NCI-H524 treated with DMSO at 0.1 percent for 48 hours (cell line): Measurements from ENCODE around the gene SMCHD1.
"Not testable (repeated sequence)": the region's sequence is repeated elsewhere in the genome, so short reads cannot be mapped to it uniquely, and the experiment has no call there.

Source experiments
- DNase-seq: peaks from one replicate; lab custom pipeline; 2025; lab: John Stamatoyannopoulos, UW

SMCHD1 gene

DNA sequence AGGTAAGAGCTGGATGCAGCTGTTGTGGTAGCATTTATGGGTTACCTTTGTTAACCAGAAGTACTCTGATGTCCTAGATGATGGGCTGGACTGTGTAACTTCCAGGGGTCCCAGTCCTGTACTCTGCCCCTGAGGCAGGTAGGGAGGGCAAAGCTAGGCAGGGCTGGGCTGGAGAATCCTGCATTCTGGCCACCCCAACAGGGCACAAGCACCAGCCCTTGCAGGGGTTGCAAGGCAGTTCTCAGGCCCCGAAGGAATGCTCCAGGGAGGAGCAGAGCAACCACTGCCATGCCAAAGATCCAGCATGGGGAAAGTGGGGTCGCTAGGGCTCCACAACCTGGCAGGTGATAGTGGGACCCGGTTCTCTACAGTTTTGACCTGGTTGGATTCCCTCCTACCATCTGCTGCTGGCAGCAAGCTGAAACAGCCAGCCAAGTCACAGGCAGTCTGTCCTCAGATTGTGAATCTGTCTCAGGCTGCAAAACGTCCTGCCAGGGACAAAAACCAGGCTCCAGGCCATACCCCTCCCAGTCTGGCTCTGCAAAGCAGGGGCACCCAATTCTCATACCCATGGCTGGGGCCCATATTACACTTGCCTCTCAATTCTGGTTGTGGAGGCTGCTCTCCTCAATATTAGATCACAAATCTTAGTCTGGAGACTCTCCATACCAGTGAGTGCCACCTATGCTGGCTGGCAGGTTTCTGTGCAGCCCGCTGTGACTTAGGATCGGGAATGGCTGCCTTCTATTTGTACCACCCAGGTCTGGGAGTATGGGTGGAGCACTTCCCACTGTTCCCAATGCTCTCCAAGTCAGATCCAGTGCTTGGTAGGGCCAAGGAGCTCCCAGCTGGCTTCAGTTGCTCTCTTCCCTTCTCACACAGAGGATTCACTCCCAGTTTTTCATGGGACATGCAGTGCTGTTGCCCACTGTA lies 61.1 kb downstream of the SMCHD1 start:
- DNase-seq = no peak

DNA sequence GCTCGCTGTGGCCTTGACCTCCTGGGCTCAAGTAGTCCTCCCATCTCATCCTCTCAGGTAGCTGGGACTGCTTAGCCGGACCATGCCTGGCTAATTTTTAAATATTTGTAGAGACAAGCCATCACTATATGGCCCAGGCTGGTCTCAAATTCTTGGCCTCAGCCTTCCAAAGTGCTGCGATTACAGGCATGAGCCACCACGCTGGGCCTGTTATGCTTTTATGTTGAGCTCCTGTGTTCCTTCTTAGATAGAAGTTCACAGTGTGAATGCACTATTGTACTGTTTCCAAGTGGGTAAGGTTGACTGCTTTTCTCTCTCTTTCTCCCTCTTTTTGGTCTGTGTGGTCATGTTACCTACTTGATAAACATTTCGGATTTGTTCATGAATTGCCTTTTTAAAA lies 61.9 kb downstream of the SMCHD1 start:
- DNase-seq = no peak

DNA sequence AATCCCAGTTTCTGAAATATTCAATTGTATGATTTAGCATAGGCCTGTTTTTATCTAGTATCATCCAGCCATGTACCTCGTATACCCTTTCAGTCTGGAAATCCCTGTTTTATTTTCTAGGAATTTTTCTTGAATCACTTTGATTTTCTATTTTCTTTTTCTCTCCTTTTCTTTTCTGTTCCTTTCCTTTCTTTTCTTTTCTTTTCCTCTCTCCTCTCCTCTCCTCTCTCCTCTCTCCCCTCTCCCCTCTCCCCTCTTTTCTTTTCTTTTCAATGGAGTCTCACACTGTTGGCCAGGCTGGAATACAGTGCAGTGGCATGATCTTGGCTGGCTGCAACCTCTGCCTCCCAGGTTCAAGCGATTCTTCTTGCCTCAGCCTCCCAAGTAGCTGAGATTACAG lies 63.5 kb downstream of the SMCHD1 start:
- no peak for DNase-seq

DNA sequence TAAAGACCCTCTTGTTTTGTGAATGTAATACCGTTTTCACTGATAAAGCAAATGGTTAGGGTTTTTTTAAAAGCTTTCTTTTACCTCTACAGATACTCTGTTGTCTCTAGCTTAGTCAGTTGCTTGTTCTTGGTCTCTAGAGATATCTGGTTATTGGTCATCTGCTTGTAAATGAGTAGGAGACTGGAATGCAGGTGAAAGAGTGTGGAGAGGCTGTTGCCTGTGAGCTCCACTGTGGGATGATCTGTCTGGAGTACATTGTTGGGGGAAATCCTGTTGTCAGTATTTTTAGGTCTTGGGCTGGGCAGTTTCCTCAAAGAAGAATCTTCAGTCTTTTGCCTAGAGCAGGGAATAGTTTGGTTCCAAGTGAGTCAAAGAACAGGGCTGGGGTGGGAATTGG lies 67.7 kb downstream of the SMCHD1 start:
- DNase-seq = no peak

DNA sequence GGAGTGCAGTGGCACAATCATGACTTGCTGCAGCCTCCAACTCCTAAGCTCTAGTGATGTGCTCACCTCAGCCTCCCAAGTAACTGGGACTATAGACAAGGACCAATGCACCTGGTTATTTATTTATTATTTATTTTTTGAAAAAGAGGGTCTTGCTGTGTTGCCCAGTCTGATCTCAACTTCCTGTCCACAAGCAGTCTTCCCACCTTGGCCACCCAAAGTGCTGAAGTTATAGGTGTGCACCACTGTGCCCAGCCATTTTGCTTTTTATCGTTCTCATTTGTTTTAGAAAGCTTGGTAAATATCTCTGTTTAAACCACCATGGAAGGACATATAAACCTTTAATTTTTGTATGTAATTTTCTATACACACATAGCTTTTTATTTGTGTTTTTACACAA lies 74.2 kb downstream of the SMCHD1 start:
- DNase-seq = no peak

DNA sequence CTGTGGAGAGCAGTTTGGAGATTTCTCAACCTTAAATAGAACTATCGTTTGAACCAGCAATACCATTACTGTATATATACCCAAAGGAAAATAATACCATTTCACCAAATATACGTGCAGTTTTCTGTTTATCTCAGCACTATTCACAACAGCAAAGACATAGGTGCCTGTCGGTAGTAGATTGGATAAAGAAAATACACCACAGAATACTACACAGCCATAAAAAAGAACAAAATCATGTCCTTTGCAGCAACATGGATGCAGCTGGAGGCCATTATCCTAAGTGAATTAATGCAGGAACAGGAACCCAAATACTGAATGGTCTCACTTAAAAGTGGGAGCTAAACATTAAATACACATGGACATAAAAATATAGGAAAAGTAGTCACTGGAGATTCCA lies 81.3 kb downstream of the SMCHD1 start:
- DNase-seq = no peak

DNA sequence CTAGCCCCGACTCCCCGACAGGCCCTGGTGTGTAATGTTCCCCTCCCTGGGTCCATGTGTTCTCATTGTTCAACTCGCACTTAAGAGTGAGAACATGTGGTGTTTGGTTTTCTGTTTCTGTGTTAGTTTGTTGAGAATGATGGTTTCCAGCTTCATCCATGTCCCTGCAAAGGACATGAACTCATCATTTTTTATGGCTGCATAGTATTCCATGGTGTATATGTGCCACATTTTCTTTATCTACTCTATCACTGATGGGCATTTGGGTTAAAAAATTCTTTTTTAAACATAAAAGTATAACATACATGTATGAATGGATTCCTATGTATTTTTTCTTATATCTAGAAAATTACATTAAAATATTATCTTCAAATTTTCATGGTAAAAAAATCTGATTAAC lies 84.6 kb downstream of the SMCHD1 start:
- DNase-seq = not testable (repeated sequence)

DNA sequence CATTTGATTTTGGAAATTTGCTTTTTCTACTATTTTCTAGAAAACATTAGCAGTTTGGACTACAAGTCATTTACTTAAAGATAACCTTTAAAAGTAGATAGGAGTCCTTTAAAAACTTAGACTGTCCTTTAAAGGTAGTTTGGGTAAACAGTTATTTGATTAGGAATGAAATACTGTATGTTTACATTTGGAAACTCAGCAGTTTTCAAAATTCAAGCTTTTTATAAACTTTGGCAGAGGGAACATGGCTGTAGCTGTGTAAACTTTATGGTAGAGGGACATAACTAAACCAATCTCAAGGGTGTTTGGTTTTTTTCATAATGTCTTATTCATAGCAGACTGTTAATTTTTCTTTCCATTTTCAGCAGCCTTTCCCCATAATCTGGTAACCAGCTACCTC lies 90.7 kb downstream of the SMCHD1 start:
- DNase-seq = no peak

DNA sequence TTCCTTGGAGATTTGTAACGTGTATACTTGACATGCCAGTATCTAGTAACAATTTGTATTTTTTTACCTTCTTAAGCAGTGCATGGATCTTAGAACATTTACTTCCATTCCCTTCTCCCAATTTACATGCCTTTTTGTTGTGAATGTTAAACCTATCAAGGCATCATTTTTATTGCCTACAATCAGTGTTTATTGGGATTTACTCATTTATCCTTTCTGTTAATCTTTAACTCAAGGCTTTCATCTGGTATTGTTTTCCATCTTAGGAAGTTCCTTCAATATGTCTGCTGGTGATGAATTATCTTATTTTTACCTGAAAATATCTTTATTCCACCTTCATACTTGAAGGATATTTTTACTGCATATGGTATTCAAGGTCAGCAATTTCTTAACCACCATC lies 102.8 kb downstream of the SMCHD1 start:
- no peak for DNase-seq

DNA sequence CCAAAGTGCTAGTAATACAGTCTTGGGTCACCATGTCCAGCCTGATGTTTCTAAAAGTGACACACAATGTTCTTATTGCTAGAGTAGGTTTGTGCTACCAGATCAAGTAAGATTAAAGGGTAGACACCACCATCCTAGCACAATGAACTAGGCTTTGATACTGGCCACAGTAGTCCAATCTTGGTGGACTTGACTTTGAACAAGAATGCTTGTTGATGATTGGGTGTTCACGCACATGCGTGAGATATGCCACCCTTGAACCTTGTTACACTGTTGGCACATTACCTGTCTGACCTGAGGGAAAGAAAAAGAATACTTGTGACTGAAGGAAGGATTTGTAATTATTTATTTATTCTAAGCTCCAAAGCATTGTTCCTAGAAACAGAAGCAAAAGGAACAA lies 119.1 kb downstream of the SMCHD1 start:
- DNase-seq = no peak

DNA sequence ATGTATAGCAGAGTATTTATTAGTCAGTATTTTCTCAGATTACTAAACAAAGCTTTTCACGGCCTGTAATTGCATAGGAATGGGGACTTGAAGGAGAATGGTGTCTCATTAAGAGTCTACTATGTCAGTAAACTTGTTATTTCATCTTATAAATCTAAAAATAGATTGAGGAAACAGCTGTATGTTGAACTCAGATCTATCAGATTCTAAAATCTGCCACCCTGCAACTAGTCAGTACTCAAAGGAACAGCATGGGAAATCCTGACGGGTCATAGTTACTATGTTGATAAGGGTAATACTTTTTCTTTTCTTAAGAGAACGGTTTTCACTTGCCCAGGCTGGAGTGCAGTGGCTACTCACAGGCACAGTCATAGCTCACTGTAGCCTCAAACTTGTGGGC lies 121.1 kb downstream of the SMCHD1 start:
- DNase-seq = no peak

DNA sequence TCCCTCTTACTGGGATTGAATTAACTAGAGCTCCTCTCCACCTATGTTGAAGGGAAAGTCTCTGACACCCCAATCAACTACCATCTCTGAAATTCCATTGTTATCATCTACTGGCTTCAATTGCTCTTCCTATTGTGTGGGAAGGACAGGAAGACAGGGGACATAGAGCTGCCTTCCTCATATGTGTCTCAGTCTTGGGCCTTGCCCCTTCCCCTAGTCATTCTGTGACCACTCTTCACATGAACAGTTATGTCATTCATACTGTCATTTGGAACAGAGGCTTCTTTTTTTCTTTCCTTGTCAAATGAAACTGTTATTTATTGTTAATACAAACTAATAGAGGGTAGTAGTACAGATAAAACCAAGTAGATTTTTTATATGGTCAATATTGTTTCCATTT lies 121.7 kb downstream of the SMCHD1 start:
- DNase-seq = no peak

DNA sequence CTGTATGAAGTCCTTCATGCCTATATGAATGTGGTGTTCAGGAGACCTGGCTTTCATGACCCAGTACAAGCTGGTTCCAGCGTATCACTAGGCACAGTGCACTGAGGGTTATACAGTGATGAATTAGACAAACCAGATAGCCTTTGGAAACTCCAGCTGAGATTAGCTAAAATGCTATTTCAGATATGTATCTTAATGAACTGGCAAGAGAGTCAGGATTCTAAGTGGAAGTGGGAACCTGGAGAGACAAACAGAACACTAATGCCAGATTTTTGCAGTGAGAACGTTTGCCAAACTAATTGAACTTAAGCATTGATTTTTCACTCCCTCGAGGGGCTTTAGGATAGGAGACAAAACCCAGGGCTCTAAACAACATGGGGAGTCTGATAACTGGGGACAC lies 125.2 kb downstream of the SMCHD1 start:
- no peak for DNase-seq

DNA sequence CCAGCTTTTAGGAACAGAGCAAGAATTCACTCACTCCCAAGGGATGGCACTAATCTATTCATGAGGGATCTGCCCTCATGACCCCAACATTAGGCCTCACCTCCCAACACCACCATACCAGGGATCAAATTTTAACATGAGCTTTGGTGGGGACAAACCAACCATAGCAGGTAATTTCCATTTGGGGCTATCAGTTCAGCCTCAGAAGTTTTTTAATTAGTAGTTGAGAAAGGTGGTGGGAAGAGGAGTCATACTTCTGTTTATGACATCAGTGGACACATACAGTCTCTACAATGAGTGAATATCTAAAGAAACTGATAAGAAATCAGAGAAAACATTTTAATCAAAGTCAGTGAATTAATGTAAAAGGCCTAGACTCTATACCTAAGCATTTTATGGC lies 131.7 kb downstream of the SMCHD1 start:
- no peak for DNase-seq

DNA sequence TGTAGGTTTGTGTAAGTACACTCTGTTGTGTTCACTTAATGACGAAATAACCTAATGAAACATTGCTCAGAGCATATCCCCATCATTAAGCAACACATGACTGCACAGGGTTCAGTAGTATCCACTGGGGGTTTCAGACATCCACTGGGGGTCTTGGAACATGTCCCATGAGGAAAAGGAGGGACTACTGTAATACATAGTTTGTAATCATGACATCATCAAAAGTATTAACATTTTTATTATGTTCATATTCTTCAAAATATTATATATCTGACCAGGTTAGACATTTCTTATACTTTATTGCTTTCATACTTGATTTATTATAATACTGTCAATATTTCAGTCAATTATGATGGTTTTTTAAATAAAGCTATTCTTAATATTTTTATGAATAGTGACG lies 136.9 kb downstream of the SMCHD1 start:
- no peak for DNase-seq

DNA sequence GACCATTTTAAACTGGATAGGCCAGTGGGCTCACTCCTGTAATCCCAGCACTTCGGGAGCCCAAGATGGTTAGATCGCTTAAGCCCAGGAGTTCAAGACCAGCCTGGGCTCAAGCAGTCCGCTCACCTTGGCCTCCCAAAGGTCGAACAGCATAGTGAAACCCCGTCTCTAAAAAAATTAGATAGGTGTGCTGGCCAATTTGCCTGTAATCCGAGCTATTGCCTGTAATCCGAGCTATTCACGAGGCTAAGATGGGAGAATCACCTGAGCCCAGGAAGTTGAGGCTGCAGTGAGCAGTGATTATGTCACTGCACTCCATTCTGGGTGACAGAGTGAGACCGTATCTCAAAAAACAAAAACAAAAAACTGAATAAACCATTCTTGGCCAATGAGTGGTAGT lies 138.6 kb downstream of the SMCHD1 start:
- DNase-seq = no peak

DNA sequence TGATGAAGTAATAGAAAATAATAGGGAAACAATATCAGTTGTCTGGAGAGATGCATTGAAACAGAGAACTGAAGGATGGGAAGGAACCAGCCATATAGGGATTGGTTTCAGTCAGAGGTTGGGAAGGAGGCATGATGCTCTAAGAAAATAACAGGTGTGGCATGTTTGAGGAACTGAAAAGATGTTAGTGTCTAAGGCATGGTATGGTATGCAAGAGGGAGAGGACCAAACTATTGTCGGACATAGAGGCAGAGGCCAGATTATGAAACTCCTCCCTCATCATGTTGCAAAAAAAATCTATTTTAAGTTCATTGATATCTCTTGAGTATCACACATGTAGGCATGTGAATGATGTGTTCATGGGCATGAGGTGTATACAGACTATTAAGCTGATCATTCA lies 142.4 kb downstream of the SMCHD1 start:
- DNase-seq = no peak

DNA sequence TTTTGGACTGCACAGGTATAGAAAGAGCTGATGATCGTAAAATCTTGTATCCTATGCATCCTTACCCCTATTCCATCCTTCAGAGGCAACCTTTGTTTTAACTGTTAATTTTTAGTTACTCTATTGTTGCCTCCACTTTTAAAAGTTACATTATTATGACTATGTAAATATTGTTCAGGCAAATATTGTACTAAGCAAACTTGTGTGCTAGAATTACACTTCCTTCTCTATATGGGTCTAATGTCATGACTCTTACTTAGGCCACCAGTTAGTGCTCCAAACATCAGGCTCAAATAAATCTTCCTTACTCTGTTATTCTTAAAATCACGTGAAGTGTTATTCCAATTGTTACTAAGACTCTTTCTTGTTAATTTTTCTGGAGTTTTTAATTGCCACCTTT lies 143.8 kb downstream of the SMCHD1 start:
- no peak for DNase-seq

DNA sequence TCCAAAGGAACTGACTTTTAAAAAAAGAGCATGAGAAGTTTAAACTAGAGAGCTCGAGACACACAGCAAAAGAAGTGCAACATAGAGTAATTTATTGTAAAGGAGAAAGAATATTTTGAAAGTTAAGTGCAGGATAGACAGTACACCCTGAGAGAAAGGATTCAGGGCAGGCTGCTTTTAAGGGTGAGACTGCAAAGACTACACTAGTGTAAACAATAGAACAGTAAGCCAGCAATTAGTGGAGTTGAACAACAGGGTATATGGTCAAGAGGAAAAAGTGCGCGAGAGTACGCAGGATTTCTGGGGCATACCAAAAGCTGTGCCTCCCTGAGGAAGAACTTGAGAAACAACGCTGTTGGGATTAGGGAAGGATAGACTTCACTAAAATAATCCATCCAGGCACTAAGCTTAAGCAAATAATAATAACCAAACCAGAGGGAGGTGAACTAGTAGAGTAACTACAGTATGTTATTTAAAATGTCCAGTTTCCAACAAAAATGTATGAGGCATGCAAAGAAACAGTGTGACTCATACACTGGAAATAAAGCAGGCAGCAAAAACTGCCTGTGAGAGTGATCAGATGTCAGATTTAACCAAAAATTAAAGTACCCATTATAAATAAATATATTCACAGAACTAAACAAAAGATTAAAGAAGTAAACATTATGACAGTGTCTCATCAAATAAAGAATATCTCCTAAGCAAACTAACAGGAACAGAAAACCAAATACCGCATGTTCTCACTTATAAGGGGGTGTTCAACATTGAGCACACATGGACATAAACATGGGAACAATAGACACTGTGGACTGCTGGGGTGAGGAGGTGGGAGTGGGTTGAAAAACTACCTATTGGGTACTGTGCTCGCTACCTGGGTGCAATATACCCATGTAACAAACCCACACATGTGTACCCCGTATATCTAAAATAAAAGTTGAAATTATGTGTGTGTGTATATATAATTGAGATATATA lies 150.7 kb downstream of the SMCHD1 start:
- DNase-seq = no peak

DNA sequence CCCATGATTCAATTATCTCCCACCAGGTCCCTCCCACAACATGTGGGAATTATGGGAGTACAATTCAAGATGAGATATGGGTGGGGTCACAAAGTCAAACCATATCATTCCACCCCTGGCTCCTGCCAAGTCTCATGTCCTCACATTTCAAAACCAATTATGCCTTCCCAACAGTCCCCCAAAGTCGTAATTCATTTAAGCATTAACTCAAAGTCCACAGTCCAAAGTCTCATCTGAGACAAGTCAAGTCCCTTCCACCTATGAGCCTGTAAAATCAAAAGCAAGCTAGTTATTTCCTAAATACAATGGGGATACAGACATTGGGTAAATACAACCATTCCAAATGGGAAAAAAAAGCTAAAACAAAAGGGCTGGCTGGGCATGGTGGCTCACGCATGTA lies 153.1 kb downstream of the SMCHD1 start:
- DNase-seq = not testable (repeated sequence)

DNA sequence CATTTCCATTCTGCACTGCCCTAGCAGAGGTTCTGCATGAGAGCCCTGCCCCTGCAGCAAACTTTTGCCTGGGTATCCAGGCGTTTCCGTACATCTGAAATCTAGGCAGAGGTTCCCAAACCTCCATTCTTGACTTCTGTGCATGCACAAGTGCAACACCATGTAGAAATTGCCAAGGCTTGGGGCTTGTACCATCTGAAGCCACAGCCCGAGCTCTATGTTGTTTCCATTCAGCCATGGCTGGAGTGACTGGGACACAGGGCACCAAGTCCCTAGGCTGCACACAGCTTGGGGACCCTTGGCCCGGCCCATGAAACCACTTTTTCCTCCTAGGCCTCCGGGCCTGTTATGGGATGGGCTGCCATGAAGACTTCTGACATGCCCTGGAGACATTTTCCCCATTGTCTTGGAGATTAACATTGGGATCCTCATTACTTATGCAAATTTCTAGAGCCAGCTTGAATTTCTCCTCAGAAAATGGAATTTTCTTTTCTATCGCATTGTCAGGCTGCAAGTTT lies 154.2 kb downstream of the SMCHD1 start:
- DNase-seq = not testable (repeated sequence)

DNA sequence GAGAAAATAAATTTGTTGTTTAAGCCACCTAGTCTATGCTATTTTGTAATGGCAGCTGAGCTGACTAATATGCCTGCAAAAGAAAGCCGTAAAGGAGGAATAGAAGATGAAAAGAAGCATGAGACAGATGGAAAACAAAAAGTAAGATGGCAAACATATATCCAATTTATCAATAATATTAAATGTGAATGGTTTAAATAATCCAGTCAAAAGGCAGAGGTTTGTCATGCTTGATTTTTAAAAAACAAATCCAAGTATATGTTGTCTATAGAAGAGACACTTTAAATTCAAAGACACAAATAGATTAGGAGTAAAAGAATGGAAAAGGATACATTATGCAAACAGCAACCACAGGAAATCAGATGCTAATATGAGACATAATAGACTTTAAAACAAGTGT lies 155.9 kb downstream of the SMCHD1 start:
- DNase-seq = no peak

DNA sequence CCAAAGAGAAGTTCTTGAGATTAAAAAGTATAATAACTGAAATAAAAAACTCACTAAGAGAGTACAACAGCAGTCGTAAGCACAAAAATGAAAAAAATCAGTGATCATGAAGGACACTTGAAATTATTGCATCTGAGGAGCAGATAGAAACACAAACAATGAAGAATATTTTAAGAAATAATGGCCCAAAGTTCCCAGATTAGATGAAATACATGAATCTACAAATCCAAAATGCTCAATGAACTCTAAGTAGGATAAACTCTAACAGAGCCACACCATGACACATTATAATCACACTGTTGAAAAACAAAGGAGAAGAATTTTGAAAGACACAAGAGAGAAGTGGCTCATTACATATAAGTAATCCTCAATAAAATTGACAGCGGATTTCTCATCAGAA lies 159.4 kb downstream of the SMCHD1 start:
- DNase-seq = no peak
